SK-MEL-5 (cell line): ENCODE results near the gene EBF4. TPM values are rescaled to one million over a fixed set of nuclear protein-coding genes. Genes with fewer than 3 reads are reported as not detected.
"Not testable (repeated sequence)": the region's sequence is repeated elsewhere in the genome, so short reads cannot be mapped to it uniquely, and the experiment has no call there.

Experiments used
- DNase-seq: peaks from one replicate; pipeline ENCODE4 v3.0.0-alpha.2; 2016; ENCODE audit warnings: low read depth, low spot score
- in situ Hi-C: cut with HindIII; loops from 2 replicates; pipeline ENCODE4 v1.10.0; 2016; ENCODE audit warnings: low sequenced_read_pairs, high pct_unique_total_duplicates, low pct_unique_long_range_greater_than_20kb
- total RNA-seq: library from RNA; depleted of rRNA; stranded (reverse); fragments of >200 nt; shearing (Covaris generic); gene quantifications from 2 replicates; pipeline ENCODE4 v1.2.3, GENCODE V29; 2014

The EBF4 gene
- total RNA-seq, 1 experiment from 2014 or later = 0.50 TPM

DNA sequence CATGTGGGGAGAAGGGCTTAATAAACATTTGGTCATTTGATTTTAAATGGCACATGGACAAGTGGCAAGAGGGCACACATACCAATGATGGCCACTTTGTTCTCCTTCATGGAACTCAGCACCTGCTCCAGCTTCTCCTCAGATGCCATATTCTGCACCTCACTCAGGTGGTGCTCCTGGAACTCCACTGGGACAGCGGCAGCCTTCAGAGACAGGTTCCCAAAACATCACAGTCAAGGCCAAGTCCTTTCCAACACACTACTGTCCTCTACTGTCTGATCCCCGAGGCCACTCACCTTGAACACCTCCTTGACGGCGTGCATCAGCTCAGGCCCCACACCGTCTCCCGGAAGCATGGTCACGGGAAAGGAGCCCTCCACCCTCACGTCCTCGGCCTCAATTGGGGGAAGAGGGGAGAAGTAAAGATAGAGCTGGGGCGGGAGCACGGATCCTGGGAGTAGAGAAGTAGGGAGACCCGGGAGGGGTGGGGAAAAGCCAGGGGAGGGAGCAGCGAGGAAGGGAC is 29.2 kb upstream of the EBF4 start:
- no peak for DNase-seq
- in situ Hi-C loops = no loop called here

DNA sequence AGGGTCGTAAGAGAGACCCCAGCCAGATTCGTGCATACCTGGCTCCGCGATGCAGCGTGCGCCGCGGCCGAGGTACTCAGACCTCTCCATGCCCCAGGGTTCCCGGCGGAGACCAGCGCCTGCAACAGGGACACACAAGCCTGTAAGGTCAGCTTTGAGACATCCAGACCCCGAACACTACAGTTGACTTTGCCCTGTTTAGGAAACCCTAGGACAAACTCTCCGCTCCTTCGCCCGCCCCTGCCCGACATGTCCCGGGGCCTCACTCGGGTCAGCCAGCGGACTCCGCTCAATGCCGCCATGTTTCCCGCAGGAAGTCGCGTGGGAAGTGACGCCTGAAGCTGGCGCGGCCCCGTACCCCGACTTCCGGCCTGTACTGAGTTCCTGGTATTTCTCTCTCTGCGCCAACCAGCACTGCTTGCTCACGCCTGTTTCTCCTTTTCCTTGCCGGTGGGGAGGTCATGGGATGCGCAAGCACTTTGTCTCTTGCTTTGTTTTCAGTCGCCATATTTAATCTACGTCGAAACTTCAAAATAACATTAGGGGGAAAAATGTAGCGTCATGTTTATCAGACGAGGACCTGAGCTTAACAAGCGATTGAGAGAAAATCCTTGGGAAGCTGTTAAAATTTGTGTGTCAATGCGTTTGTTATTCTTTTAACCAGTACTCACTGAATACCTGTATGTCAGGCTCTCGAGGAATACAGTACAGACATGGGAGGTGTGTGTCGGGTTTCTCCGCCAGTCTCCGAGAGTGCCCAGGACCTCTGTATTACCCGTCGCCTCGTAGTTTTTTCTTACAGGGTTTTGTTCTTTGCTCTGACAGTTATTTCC is 28.5 kb upstream of the EBF4 start, which contains the start of gene IDH3B:
Gene IDH3B (minus strand): TSS at position 330 of the 833 bp plus-strand sequence. CDS start 28 bp downstream, at position 302.
- in situ Hi-C loops = no loop called here
- peak; percentile 96 for DNase-seq

DNA sequence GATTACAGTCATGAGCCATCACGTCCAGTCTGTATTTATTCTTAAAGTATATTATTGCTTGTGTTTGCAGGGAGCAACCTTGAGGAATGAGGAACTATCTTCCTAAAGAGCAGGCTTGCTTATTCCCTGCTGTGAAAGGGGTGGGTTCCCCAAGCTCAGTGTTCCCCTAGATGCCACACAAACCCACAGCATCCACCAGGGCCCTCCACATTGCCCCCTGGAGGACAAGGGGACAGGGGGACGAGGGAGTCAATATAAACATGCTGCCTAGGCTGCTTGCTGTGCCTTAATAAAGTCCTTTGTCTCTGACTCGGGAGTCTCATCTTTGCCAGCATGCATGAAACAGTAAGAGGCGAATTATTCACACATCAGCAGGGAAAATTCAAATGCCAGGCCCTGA is 20.6 kb upstream of the EBF4 start:
- in situ Hi-C loops = no loop called here
- DNase-seq = peak; percentile 48

DNA sequence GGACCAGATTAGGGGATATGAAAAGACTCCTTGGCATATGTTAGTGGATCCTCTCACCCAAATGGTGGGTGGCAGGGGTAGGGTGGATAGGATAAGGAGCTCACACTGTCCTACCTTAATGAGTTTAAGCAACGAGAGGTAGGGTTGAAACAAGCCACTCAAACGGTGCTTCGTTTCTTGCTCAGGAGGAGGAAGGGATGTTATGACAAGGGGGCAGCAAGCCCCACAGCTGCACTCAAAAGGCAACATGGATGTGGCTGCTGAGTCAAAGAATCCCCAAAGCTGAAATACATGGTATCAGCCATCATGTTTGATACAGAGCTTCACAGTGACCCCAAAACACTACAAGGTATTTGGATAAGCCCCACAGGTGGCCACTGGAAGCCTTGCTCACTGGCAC is 20.1 kb upstream of the EBF4 start:
- in situ Hi-C loops = no loop called here
- no peak for DNase-seq

DNA sequence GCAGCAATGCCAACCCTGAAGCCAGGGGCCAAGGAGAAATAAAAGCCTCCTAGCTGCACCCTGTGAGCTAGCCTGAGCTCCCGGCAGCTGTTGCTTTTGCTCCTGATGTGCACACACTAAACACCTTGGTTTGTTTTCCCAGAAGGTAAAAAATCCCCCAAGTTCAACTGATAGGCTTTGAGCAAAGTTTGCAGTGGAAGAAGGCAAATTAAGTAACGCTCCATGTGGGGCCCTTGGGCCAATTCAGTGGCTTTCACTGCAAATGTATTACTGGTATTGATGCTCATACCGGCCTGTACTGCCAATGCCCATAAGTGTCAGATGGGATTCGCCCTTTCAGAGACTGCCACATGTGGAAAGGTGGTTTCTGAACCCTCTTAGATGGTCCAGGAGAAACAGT is 19.1 kb upstream of the EBF4 start:
- in situ Hi-C loops = no loop called here
- no peak for DNase-seq

DNA sequence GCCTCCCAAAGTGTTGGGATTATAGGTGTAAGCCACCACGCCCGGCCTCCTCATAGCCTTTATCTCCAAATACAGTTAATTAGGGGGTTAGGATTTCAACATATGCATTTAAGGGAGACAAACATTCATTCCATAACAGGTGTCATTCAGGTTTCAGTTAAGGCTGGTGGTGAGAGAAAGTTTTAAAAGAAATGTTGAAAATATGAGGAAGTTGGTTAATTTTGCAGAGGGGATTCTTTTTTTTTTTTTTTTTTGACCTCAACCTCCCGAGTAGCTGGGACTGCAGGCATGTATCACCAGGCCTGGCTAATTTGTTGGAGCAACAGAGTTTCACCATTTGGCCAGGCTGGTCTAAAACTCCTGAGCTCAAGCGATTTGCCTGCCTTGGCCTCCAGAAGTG is 12.5 kb upstream of the EBF4 start:
- in situ Hi-C loops = no loop called here
- no peak for DNase-seq

DNA sequence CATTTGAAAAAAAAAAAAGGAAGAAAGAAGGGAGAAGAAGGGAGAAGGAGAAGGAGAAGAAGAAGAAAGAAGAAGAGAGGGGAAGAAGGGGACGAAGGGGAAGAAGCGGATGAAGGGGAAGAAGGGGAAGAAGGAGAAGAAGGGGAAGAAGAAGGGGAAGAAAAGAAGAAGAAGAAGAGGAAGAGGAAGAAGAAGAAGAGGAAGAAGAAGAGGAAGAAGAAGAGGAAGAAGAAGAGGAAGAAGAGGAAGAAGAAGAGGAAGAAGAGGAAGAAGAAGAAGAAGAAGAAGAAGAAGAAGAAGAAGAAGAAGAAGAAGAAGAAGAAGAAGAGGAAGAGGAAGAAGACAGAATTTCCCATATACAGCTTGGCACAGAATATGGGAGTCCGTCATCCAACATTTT is 10.5 kb upstream of the EBF4 start:
- in situ Hi-C loops, DNase-seq: not testable (repeated sequence)

DNA sequence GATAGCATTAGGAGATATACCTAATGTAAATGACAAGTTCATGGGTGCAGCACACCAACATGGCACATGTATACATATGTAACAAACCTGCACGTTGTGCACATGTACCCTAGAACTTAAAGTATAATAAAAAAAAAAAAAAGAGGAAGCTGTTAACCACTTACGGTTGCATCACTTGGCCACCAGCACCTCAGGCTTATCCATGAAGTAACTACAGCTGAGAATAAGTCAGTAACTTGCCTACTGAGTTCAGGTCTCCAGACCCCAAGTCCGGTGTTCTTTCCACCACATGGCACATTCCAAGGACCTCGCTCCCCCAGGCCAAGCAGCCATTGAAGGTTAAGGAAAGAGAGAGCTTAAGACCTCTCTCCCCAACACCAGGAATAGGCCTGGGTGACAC is 7.8 kb upstream of the EBF4 start:
- in situ Hi-C loops, DNase-seq: not testable (repeated sequence)

DNA sequence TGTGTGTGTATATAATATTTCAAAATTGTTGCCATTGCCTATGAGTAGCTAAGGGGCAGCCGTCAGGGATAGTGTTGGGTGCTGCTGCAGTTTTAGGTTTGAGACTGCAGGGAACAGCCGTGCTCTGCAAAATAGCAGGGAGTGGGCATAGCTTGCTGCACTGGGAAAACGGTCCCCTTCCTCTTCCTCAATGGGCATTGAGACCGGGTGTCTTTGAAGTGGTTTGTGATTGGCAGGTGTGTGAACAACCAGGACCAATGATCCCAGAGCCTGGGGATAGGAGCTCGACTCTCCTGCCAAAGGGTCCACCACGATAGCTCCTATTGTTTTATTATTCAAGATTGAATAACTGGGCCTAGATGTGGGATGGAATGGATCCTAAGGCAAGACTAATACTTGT is 5.1 kb upstream of the EBF4 start:
- in situ Hi-C loops = no loop called here
- no peak for DNase-seq

DNA sequence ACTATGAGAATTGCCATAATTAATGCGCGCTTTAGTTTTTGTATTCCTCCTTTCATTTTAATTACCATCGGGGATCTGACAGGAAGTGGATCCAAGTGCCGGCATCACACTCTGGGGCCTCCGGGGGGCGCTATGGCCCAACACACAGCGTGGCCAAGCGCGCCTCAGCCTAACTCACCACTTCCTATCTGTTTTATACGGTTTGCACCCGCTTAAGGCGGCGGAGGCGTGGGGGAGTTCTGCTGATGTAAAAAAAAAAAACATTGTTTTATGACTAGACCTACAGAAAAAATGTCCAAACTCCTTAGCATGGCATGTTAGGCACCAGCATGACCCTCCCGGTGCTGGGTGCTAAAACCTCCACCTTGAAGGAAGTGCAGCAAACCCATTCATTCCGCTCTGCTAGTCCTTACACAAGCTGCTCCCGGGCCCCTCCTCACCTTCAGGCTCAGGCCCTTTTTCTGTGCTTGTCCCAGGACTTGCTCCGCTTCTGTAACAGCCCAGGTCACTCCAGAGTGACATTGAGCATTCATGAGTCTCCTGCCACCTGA is 4.5 kb upstream of the EBF4 start:
- in situ Hi-C loops = no loop called here
- peak; percentile 75 for DNase-seq

DNA sequence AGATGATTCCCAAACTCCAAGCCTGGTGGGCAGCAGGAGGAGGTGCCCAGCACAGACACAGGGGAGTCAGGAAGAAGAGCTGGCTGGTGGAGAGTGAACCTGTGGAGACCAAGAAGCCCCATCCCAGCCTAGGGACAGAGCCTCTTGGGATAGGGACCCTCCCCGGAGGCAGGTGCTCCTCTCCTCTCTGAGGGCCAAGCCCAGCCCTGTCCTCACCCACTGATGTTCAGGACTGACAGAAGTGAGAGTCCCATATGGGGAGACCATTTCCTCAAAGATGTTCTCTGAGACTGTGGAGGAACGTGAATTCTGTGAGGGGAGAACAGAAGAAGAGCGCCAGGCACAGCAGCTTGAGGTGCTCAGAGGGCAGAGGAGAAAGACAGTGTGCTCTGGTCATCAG is 2.4 kb upstream of the EBF4 start:
- in situ Hi-C loops = no loop called here
- no peak for DNase-seq

DNA sequence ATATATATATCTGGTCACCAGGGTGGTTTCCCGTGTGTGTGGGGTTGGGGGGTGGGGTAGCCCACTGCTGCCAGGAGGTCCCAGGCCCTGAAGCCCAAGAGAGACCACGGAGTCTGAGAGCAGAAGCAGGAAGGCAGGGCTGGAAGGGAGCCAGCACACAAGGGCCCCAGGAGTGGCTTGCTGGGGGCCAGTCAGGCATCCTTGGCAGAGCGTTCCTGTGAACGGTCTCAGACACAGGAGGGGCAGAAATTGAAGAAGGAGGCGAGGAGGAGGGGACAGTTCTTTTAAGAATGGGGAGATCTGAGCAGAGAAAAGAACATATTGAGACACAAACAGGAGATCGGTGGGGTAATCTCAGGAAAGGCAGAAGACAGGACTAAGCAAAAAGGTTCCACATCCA is 1.9 kb upstream of the EBF4 start:
- DNase-seq = no peak
- in situ Hi-C loops = no loop called here

DNA sequence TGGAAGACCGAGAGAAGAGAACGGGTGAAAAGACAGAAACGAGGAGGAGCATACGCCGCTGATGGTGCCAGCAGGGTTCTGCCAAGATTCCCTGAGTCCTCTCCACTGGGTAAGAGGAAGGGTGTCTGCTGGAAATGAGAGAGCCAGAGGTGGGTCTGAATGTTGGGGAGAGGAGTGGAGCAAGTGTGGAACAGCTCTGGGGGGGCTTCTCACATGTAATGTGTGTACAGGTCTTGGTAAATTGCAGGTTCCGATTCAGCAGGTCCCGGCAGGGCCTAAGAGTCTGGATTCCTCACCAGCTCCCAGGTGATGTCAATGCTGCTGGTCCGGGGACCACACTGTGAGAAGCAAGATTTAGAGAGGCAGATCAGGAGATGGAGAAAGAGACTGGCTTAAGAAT is 1.5 kb upstream of the EBF4 start:
- no peak for DNase-seq
- in situ Hi-C loops = no loop called here

DNA sequence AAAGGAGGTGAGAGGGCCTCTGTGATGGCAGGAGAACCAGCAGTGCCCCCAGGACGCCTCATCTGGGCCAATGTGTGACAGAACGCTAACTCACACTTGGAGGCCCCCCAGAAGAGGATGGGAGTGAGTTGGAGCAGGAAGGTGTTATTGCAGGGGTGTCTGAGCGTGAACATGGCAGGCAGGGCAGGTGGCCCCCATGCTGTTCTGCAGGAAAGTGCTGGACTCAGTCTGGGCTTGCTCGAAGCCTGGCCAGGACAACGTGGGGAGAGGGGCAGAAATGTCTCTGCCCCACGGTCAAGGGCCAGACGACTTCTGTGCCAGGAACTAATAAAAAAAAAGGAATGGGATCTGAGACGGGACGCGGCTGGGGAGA is 931 bp upstream of the EBF4 start:
- in situ Hi-C loops = no loop called here
- no peak for DNase-seq

DNA sequence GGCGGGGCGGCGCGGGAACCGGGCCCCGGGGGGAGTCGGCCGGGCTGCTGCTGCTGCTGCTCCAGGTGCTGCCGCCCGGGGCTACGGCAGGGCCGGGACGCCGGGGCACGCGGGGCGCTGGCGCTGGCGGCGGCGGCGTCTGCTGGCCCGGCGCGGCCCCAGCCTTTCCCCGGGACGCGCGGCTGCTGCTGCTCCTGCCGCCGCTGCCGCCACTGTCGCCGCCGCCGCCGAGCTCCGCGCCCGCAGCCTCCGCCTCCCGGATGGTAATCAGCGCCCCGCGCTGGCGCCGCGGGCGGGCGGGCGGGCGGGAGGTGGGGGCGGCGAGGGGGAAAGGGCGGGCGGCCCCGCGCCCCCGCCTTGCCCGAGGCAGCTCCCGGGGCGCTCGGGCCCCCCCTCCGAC is 306 bp downstream of the EBF4 start:
- no peak for DNase-seq
- in situ Hi-C loops = no loop called here

DNA sequence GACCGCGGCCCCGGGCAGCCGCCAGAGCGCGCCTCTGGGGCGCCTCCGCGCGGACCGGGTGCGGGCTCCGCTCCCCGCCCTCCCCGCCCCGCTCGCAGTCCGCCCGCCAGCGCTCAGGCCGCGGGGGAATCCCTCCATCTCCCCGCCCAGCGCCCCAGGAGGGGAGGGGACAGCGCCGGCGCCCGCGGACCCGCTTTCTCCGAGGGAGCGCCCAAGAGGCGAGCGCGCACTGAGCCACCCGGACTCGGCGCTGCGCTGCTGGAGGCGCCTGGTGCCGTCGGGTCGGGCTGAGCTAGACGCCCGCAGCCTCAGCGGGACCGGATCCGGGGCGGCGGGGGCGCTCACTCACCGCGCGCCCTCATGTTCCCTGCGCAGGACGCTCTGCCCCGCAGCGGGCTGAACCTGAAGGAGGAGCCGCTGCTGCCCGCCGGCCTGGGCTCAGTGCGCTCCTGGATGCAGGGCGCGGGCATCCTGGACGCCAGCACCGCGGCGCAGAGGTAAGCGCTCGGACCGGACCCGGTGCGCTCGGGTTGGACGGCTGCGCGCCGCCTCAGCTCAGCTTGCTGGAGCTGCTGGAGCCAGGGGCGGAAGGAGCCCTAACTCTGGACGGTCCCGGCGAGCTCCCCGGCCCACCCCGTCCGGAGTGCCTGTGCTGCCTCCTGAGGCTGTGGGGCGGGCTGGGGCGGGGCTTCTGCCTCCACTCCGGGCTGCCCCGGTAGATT is 867 bp downstream of the EBF4 start:
- no peak for DNase-seq
- in situ Hi-C loops = no loop called here

DNA sequence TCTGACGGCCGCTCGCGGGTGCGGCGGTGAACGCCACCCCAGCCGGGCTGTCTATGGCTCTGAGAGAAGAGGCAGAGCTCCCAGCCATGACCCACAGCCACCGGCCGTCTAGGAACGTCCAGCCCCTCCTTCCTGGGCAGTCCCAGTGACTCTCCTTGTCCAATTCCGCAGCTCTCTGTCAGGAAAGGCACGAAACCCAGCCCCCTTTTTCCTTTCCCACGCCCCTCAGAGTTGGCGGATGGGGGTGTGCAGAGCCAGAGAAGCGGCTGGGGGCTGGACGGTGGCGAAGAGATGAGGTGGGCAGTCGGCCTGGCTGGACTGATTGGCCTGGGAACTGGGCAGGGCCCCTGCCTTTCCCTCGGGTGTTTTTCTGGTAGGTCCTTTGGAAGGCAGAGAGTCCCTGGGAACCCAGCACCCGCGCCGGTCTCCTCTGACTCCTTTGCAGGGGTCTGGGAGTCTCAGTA is 1.5 kb downstream of the EBF4 start:
- DNase-seq = no peak
- in situ Hi-C loops = no loop called here

DNA sequence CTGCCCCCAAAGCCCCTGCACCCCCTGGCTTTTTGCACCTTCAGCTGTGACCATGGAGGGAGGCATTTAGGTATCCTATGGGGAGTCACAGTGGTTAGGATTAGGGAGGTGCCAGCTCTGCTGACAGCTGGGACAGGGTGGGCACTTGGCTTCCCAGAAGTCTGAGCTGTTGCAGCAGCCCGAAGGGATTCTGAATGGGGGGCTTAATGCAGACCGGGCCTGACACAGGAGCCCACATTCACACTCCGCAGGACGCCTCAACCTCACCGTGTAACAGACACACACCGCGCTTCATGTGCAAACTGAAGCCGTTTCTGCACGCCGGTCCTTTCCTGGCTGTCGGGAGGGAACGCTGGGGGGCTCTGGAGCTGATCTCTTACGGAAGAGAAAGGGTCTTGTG is 1.9 kb downstream of the EBF4 start:
- no peak for DNase-seq
- in situ Hi-C loops = no loop called here
